GM19463 (cell line): ENCODE data around the gene CRIM1.
A peak's percentile ranks its signal among the peaks of the same experiment; 100 is the strongest.

Source experiments
- ATAC-seq: cut with Tn5 transposase; IDR thresholded peaks from one replicate; pipeline ENCODE4 v1.9.1; 2021; ENCODE audit warnings: mild to moderate bottlenecking, moderate library complexity; ENCODE audit not compliant: unreplicated experiment

Gene CRIM1

DNA sequence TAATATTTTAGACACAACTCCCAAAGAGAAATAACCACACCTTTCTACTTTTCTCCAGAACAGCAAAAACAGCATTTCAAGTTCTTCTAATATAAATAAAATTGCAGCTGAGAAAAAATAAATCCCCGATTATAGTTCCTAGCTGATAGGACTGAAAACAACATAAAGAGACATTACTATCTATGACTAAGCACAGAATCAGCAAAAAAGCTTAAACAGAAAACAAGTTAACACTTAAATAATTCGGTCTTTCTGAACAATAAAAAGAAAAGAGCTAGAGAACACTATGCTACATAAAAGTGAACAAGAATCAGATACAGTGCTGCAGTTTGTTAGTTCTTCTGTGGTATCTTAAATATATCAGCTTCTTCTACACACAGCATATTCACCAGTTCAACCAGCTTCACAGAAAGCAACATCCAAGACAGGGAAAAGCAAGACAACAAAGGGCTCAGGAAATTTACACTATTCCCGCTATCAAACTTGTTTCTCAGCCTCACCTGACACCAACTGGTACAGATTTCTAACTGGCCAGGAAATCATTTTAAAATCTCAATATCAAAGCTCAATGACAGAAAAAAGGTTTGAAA, 213.8 kb downstream of the CRIM1 start:
- ATAC-seq: no peak

DNA sequence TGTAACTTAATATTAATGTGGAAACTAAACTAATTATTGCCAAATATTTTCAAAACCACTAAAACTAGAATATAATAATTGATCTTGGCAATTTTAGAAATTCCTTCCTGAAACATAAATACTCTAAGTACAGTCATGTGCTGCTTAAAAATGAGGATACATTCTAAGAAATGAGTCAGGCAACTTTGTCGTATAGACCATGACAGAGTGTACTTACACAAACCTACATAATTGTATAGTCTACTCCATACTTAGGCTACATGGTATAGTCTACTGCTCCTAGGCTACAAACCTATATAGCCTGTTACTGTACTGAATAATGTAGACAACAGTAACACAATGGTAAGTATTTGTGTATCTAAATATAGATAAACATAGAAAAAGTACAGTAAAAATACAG, 214.8 kb downstream of the CRIM1 start:
- no peak for ATAC-seq

DNA sequence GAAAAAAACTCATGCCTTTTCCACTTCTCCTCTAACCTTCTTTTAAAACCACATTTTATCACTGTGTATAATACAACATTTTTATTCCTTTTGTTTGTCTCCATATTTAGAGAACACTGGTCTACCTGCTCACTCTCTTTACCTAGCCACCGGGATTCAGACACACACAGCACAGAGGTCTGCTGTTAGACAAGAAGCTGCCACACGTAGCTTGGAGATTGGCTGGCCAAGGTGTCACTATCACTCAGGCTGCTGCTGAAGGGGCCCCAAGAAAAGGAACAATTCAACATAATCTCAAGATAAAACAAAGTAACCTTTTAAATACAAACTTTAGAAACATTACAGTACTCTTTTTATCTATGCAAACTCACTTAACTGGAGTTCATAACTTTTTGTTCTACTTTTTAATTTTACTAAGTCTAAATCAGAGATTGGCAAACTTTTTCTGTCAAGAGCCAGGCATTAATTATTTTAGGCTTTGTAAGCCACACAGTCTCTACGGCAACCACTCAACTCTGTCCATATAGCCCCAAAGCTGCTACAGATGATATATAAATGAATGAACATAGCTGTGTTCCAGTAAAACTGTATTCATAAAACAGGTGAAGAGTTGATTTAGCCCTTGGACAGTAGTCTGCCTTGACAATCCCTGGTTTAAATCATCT, 216.6 kb downstream of the CRIM1 start:
- ATAC-seq: no peak

DNA sequence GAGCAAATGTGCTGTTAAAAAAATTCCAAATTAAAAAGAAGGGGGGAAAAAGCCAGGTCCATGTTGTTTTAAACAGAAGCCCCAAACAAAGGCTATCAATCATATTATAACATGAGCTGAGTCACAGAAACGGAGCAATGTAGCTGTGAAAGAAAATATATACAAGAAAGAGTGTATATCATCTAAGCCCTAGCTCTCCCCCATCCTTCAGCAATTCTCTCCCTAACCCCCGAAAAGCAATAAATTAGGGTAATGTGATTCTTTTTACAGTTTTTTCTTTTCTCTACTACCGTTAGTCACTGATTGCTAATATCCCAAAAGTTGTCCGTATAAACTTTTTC, 217.1 kb downstream of the CRIM1 start:
- ATAC-seq: no peak

DNA sequence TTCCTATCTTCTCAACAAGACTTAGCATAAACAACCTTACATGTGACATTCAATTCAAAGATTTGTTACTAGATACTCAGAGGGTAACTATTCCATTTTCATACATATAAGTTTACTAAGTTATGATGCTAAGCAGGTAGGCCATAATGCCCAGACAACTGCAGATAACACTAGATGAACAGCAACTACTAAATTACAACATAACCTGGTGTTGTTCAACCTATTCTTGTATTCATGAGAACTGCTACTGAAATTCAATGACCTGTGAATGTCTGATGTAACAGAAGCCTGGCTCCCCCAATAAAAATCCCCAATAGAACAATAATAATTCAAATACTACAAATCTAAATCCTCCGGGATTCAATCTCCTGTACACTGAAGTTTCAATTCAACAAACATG, 217.6 kb downstream of the CRIM1 start:
- ATAC-seq: no peak

DNA sequence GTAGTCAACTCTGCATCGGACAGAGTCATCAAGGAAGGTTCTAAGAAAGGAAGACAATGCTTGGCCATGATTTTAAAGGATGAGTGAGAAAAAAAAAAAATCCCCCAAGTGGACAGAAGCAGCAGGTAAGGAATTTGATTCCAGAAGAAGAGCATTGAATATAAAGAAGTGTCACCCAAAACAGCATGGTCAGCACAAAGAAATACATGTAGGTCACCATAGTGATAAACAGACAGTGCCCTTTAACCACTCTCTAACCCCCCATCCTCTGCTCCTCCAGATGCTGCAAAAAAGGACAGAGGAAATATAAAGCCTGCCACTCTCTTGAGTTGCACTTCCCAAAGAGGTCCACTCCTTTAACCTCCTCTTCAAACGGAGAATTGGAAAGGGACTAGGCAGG, 219.0 kb downstream of the CRIM1 start:
- ATAC-seq: no peak

DNA sequence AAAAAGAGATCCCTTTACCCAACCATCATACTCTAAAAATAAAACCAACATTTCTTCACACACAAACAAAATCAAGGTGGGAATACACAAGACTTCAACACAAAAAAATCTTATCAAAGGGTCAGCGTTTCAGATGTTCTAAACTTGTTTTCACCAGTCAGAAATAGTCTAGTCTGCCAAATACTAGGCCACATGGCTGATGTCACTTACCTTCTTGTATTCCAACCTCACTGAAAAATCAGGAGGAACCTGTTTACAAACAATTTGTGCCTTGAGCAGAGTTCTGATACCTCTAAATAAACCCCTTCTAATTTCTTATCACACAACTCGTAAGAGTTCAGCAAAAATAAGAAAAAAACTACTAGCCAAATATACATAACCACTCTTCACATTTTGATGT, 222.3 kb downstream of the CRIM1 start:
- ATAC-seq: no peak

DNA sequence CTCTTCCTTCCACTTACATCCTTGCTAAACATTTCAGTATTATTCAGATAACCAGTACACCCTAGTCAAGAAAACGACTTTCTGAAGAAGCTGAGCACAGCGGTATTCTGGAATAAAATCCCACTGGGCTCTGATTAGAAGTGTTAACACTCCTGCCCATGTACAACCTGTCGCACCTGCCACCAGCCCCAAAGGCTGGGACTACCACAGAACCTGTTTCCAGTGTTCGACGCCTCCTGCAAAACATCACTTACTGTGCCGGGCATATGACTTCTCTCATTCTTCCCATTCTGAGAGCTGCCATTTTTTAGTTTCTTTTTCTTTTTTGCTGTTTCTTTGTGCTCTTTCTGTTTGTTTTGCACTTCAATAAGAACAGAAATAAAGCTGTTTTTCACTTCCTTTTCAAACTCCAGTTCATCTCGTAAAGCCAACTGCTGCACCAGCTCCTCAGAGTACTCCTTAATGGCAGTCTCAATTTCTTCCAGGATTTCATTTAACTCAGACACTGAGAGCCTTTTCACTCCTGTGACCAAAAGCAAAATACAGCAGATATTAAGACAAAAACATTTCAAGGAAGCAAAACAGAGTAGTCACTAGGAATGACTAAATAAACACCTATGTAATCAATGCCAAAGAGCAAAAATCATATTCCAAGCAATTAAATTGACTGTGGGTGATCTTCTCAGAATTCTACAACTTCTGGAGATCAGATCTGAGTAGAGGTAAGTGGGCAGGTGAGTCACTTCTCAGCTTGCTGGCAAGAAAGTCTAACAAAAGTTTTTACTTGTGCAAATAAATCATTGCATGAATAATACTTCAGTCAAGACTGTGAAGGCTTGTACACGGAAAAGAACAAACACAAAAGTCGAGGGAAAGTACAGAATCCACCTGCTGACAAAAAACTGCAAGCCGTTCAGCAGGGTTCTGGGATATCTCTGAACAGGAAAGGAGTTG, 223.0 kb downstream of the CRIM1 start:
- ATAC-seq: no peak

DNA sequence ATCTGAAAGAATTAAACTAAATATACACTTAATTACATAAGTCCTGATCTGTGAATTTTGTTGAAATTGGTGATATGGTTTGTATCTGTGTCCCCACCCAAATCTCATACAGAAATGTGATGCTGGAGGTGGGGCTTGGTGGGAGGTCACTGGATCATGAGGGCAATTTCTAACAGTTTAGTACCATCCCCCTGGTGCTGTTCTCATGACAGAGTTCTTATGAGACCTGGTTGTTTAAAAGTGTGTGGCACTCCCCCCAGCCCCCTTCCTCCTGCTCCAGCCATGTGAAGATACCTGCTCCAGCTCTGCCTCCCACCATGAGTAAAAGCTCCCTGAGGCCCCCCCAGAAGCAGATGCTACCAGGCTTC, 223.7 kb downstream of the CRIM1 start:
- no peak for ATAC-seq

DNA sequence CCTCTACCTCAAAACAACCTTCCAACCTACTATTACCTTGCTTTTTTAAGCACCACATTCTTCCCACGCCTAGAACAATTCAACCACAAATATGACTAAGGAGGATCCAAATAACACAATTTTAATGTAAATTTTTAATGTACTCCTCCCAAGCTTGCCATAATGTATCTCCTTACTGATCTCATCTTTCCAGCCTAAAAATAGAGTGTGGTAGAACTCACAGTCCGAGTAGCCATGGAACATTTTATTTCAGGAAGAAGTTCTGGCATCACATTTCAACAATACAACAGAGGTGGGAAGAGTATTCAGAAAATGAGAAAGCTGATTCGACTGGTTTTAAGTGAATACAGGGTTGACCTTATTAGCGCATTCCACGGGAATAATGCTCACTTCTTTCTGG, 227.0 kb downstream of the CRIM1 start:
- ATAC-seq: no peak

DNA sequence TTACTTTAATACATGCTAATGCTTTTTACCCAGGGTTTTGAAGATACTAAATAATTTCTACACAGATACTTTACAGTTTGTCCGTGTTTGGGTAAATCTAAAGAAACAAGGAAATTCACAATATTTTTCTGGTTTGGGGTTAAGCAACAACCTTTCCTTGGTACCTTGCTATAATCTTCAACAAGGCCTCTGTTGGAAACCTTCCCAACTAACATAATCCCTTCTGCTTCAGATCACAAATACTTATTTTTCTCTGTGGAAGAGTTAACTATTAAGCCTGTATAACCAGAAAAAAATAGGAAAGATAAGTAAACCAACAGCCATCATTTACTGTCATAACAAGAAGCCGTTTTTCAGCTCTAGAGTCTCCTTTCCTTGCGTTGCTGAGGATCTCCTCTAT, 227.4 kb downstream of the CRIM1 start:
- ATAC-seq: no peak

DNA sequence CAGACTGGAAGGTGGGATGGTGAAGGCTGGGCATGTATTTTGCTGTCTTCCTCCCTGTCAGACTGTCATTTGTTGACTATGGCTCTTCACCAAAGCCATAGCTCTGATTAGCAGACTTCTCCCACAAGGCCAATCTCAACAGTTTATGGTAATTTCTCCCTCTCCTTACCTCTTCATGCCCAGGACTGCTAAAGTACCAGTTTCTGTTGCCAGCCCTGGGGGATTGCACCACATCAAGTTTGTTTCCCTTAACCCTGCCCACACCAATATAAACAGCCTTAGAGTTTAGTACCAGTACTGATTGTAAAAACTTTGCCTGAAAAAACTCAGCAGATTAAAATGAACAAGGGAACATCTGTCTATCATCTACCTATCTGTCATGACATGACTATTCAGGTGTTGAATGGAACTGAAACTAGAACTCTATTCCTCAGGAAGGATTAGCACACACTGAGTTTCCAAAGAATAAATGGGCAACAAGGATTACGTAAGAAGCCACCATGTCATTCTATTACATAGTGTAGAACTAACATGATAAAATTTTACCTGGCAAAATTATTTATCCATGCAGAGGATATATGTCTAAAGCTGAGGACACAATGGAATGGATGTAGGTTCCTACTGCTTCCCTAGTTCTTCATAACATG, 228.7 kb downstream of the CRIM1 start:
- no peak for ATAC-seq

DNA sequence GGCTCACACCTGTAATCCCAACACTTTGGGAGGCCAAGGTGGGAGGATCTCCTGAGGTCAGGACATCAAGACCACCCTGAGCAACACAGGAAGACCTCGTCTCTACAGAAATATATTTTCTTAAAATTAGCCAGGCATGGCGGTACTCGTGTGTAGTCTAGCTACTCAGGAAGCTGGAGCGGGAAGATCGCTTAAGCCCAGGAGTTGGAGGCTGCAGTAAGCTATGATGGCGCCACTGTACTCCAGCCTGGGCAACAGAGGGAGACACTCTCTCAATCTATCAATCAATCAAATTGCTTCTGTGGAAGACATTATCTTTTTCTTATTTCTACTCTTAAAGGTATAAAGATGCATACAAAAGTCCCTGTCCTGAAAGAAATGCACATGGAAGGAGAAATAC, 231.1 kb downstream of the CRIM1 start:
- no peak for ATAC-seq

DNA sequence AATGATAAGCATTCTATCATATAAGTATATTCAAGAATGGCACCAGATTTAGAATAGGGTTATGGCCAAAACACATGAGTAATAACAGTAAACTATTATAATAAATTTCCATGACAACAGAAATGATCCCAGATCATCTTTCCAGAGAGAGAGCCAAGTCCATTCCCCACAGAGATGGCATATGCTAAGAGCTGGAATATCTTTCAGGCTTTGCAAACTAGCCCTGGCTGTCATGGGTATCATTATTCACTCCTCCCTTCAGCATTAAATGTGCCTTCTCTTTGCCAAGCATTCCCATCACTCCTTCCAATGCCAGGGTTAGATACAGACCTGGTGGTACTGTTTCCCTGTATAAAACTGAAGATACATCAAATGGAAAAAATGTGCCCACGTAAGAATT, 231.5 kb downstream of the CRIM1 start:
- no peak for ATAC-seq

DNA sequence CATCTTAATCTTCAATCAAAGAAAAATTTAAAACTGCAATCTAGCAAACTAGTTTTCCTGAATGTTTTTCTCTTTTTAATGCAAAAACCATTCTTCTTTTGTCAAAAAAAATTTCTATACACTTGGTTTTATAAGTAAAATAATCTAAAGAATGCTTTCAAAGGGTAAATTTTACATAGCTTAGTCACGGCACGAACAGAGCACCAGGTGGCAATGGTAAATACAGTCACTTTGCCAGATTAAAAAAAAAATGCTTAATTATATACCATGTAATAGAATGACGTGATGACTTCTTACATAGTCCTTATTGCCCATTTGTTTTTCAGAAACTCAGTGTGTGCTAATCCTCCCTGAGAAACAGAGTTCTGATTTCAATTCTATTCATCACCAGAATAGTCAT, 232.0 kb downstream of the CRIM1 start:
- ATAC-seq: no peak

DNA sequence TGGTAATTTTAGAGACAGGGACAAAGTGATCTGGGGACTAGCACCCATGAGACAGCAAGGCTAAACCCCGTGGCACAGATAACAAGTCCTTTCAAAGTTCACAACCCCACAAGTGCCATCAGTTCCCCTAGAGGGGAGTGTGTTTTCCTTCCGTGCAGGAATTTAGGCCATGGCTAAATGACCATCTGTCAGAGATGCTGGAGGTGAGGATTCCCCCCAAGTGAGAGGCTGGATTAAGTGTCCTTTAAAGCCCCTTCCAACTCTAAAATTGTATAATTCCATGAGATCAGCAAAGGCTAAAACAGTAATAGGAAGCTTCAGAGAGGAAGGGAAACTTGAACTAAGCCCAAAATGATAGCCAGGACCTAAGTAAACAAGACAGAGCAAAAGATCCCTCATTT, 233.7 kb downstream of the CRIM1 start:
- ATAC-seq: no peak

DNA sequence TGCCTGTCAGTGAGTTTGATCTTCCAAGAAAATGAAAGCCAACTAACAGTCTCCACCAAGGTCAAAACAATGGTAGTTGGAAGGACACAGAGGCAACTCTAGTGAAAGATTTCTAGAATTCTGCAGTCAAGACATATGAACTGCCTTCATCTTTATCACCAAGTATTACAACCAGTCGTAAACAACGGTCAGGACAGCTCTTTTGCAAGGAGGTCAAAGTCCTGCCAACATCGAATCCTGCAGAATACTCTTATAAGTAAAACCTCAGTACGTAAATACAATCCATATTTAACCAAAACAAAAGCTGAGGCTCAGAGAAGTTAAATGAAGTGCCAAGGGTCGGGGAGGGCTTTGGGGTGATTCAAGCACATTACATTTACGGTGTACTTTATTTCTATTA, 239.3 kb downstream of the CRIM1 start:
- no peak for ATAC-seq

DNA sequence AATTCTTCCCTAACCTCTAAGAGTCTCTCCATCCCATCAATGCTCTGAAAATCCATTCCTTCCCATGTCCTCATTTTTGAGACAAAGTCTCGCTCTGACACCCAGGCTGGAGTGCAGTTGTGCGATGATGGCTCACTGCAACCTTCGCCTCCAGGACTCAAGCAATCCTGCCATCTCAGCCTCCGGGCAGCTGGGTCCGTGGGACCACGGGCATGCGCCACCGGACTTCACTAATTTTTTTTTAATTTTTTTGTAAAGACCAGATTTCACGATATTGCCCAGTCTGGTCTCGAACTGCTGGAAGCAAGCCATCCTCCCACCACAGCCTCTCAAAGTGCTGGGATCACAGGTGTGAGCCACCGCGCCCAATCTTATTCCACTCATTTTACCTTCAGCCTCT, 240.8 kb downstream of the CRIM1 start:
- ATAC-seq: no peak

DNA sequence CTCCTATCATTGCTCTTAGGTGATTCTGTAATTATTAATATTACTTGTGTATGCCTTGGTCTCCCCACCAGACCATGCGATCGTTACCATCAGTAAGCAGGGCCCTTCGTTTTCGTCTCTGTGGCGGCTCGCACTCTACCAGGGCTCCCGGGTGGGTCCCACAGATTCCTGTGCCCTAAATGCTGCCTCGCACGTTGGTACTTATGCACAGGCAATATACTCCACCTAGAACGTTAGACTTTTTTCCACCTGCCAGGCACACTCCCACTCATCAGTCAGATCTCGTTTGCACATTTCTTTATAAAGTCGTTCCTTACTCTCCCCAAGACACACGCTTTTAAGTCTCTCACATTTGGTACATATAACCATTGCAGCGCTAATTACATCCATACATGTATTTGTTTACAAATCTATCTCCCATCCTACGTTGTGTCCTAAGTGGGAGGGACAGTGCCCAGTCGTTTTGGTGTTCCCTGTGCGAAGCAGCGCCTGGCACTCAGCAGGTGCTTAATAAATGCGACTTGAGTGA, 241.5 kb downstream of the CRIM1 start:
- no peak for ATAC-seq

DNA sequence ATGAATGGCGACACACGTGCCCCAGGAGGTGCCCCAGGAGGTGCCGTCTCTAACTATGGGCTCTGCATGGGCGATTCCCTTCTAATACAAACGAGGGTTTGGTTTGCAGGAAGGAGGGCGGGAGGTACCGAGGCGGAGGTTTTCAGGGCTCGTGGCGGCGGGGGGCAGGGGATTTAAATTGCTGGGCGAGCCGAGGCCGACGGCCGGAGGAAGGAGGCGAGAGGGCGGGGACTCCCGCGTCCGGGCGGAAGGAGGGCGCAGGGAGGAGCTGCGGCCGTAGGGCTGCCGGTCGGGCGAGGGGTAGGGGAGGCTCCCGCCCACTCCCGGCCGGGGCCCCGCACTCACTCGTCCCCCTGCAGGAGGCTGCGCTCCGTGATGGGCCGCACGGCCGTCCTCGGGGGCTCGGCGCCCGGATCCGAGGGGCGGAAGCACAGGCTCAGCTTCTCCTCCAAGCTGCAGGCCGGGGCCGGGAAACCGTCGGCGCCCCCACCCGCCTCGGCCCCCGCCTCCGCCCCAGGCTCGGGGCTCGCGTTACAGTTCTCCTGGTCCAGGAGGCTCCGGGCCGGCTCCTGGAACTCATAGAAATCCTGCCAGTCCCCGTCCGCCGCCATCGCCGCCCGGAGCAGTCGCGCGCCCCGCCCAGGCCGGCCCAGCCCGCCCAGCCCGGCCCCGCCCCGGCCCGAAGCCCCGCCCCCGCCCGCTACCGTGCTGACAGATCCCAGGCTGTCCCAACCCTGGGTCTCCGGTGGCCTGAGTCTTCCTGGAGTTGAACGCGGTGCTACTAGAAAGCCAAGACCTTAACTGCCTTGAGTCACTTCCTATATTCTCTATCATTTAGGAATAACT, 242.2 kb downstream of the CRIM1 start, which contains the start of gene FEZ2:
TSS of gene FEZ2 (minus strand) at position 637 of the 846 bp plus-strand sequence. CDS start at position 611, 26 bp downstream.
- peak; percentile 98 for ATAC-seq
